Testis (tissue), 3 donors: ENCODE results near the gene ATP11A. TPM values are rescaled to one million over a fixed set of nuclear protein-coding genes. Genes with fewer than 3 reads are reported as not detected.

Experiments
- DNase-seq: peaks from one replicate; pipeline ENCODE4 v3.0.0-alpha.2; 2019
- H3K27ac ChIP-seq, 2 donors: fragments of 200-600 bp; sonication (generic); one replicate each; pipeline ENCODE4 v1.5.1; 2019
- H3K27me3 ChIP-seq: fragments of 200-600 bp; sonication (generic); one replicate; pipeline ENCODE4 v1.5.1; 2019
- H3K36me3 ChIP-seq: fragments of 200-600 bp; sonication (generic); one replicate; pipeline ENCODE4 v1.5.1; 2017; ENCODE audit warnings: low read depth; ENCODE audit errors: missing control alignments
- H3K4me1 ChIP-seq: fragments of 200-600 bp; sonication (generic); one replicate; pipeline ENCODE4 v1.5.1; 2019
- H3K4me3 ChIP-seq, 2 donors: fragments of 200-600 bp; sonication (generic); one replicate each; pipeline ENCODE4 v1.5.1; 2017 to 2019
- H3K9me3 ChIP-seq: fragments of 200-600 bp; sonication (generic); one replicate; pipeline ENCODE4 v1.5.1; 2017
- POLR2A ChIP-seq: fragments of 450-650 bp; IDR thresholded peaks from one replicate; pipeline ENCODE4 v1.6.1; 2017; ENCODE audit warnings: antibody characterized with exemption, mild to moderate bottlenecking, moderate library complexity
- WGBS, 2 donors: methylation state at CpG; one replicate each; pipeline ENCODE4 v1.1.5; 2018; 5-methylcytosine and 5-hydroxymethylcytosine counted together
- intact Hi-C: fragments of 100-400 bp; cut with DNase I; formaldehyde crosslinking; loops from one replicate; pipeline ENCODE4 v1.15.1; 2023; ENCODE audit warnings: low total_unique reads
- polyA plus RNA-seq: library from polyadenylated mRNA; stranded (reverse); fragments of 350-450 nt; fragmentation: Illumina TruSeq; extraction: RNeasy Lipid Tissue Mini Kit (QIAGEN cat#74804); gene quantifications from one replicate; pipeline ENCODE4 v1.2.3, GENCODE V29; 2014; ENCODE audit warnings: low read depth, low replicate concordance; ENCODE audit not compliant: insufficient read depth
- total RNA-seq, 2 donors: library from RNA; depleted of rRNA; stranded (reverse); fragments of >200 nt; gene quantifications; one replicate each; pipeline ENCODE4 v1.2.3, GENCODE V29; 2016
- TF ChIP-seq, protein P1 (sequence below), 3 experiments: fragments of 450-650 bp in 2 of 3; fragments of 200-600 bp in 1 of 3; sonication (generic) in 1 of 3; IDR thresholded peaks; one replicate each; pipeline ENCODE4 v1.5.1; 2016 to 2019; ENCODE audit warnings: antibody characterized with exemption in 3 of 3, mild to moderate bottlenecking in 2 of 3, moderate library complexity in 1 of 3

Gene ATP11A
- total and polyA plus RNA-seq, 3 donors from 2014 or later, result 34.4 to 122 (median 112) TPM

- no peaks in the 10 kb centered on the region for H3K36me3 ChIP-seq
- intact Hi-C loops, result no loop called here
- H3K4me3 ChIP-seq, result no peak overlapping the region
- TF ChIP-seq, protein P1, sequence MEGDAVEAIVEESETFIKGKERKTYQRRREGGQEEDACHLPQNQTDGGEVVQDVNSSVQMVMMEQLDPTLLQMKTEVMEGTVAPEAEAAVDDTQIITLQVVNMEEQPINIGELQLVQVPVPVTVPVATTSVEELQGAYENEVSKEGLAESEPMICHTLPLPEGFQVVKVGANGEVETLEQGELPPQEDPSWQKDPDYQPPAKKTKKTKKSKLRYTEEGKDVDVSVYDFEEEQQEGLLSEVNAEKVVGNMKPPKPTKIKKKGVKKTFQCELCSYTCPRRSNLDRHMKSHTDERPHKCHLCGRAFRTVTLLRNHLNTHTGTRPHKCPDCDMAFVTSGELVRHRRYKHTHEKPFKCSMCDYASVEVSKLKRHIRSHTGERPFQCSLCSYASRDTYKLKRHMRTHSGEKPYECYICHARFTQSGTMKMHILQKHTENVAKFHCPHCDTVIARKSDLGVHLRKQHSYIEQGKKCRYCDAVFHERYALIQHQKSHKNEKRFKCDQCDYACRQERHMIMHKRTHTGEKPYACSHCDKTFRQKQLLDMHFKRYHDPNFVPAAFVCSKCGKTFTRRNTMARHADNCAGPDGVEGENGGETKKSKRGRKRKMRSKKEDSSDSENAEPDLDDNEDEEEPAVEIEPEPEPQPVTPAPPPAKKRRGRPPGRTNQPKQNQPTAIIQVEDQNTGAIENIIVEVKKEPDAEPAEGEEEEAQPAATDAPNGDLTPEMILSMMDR (IDR thresholded peaks at IDR 0.05), result no peak
- TF ChIP-seq POLR2A, result no peak
- 93 to 96% methylated on average over 13 of the region's 13 CpGs for WGBS, 2 donors
- DNase-seq, result no peak
- H3K9me3 ChIP-seq, result no peaks in the 10 kb centered on the region
- H3K4me1 ChIP-seq, result peaks cover 5% of the 10 kb centered on the region
- H3K27ac ChIP-seq, result no peak overlapping the region
- no peaks in the 10 kb centered on the region for H3K27me3 ChIP-seq
These were observed 126.0 kb downstream of the ATP11A start for GRCh38 chr13:112815871-112816270.

DNA sequence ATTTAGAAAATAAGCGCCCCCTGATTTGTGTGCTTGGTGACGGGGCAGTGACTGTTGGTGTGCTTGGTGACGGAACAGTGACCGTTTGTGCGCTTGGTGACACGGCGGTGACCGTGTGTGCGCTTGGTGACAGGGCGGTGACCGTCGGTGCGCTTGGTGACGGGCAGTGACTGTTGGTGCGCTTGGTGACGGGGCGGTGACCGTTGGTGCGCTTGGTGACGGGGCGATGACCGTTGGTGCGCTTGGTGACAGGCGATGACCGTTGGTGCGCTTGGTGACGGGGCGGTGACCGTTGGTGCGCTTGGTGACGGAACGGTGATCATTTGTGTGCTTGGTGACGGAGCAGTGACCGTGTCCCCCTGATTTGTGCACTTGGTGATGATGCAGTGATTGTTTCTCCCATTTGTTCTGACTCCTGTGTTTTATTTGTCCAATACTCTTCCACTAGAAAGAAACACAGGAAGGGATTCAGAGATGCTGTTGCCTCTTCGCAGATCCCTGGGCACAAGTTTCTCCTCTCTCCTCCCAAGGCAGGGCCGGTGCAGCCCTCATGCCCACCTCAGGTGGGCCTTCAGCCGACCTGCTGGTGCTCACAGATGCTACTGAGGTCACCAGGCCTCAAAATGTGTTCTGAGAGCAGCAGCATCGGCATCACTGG, 128.3 kb downstream of the ATP11A start:
- intact Hi-C loops, result no loop called here
- H3K4me1 ChIP-seq, result no peaks in the 10 kb centered on the region
- WGBS, 2 donors, result 96% methylated on average over 38 of the region's 38 CpGs
- no peak overlapping the region for H3K4me3 ChIP-seq
- H3K27me3 ChIP-seq, result no peaks in the 10 kb centered on the region
- H3K36me3 ChIP-seq, result no peaks in the 10 kb centered on the region
- no peak for DNase-seq
- H3K9me3 ChIP-seq, result no peaks in the 10 kb centered on the region
- TF ChIP-seq, protein P1 (IDR thresholded peaks at IDR 0.05), result no peak
- TF ChIP-seq POLR2A, result no peak
- no peak overlapping the region for H3K27ac ChIP-seq

GRCh38 chr13:112818698-112819045, 128.8 kb downstream of the ATP11A start:
- Histone ChIP-seq H3K36me3 (no peaks in the 10 kb centered on the region), H3K27me3 (no peaks in the 10 kb centered on the region), H3K4me1 (no peaks in the 10 kb centered on the region), H3K27ac (no peak overlapping the region), H3K4me3 (no peak overlapping the region), H3K9me3 (no peaks in the 10 kb centered on the region)
- TF ChIP-seq POLR2A, result no peak
- TF ChIP-seq, protein P1 (IDR thresholded peaks at IDR 0.05), result no peak
- 88 to 96% methylated on average over 7 of the region's 7 CpGs for WGBS, 2 donors
- intact Hi-C loops, result no loop called here
- no peak for DNase-seq

- no peak for DNase-seq
- no peak overlapping the region for H3K27ac ChIP-seq
- intact Hi-C loops, result no loop called here
- TF ChIP-seq POLR2A, result no peak
- TF ChIP-seq, protein P1 (IDR thresholded peaks at IDR 0.05), result no peak
- no peaks in the 10 kb centered on the region for H3K27me3 ChIP-seq
- no peak overlapping the region for H3K4me3 ChIP-seq
- WGBS, 2 donors, result 96 to 98% methylated on average over 13 of the region's 13 CpGs
- no peaks in the 10 kb centered on the region for H3K9me3 ChIP-seq
- H3K36me3 ChIP-seq, result no peaks in the 10 kb centered on the region
- no peaks in the 10 kb centered on the region for H3K4me1 ChIP-seq
These were observed 129.3 kb downstream of the ATP11A start for GRCh38 chr13:112819111-112819510.

DNA sequence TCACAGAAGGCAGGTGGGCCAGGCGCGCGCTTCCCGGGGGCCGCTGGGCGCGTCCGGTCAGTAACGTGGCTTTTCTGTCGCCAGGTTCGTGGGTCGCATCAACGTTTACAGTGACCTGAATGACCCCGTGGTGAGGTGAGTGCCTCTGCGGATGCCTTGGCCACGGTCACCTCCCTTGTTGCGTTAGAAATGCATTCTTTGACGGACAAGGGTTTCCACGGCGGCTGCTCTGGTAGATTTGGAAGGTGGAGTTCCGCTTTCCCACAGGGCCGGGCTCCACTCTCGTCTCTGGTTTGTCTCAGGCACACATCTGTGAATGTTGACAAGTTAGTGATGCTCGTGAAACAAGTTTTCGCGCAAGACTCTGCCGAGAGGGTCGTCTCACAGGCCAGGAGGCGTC, 130.0 kb downstream of the ATP11A start:
- intact Hi-C loops, result loop anchor here (5.0 kb wide), 1 partner anchor 122 kb away; no protein-coding TSS in a partner anchor
- Histone ChIP-seq H3K4me1 (no peaks in the 10 kb centered on the region), H3K27ac (no peak overlapping the region), H3K27me3 (no peaks in the 10 kb centered on the region), H3K4me3 (no peak overlapping the region), H3K36me3 (no peaks in the 10 kb centered on the region), H3K9me3 (no peaks in the 10 kb centered on the region)
- DNase-seq, result no peak
- TF ChIP-seq, protein P1 (IDR thresholded peaks at IDR 0.05), result no peak
- TF ChIP-seq POLR2A, result no peak
- 93 to 95% methylated on average over 29 of the region's 29 CpGs for WGBS, 2 donors
